ENCODE measurements around the gene DPF1.

GRCh38 chr19:38211766-38212165 lies 12.3 kb downstream of the DPF1 start:
- TF ChIP-seq CTCF (IDR thresholded peaks at IDR 0.05) (no peak), ZFX (IDR thresholded peaks at IDR 0.05; ENCODE audit: borderline replicate concordance) (no peak)

All from 22Rv1 (cell line).